KMS-11 (cell line): ENCODE measurements around the gene DSCAML1.

Experiments used
- H2AFZ ChIP-seq: fragments of 200-600 bp; sonication (generic); 2 replicates; pipeline ENCODE4 v1.6.1; 2016; ENCODE audit warnings: antibody characterized with exemption, mixed run types, low read depth
- H3K27ac ChIP-seq: fragments of 200-600 bp; sonication (generic); 2 replicates; pipeline ENCODE4 v1.6.1; 2016; ENCODE audit warnings: mild to moderate bottlenecking, mixed run types
- H3K27me3 ChIP-seq: fragments of 200-600 bp; sonication (generic); 2 replicates; pipeline ENCODE4 v1.6.1; 2017; ENCODE audit warnings: mild to moderate bottlenecking, low read depth, mixed run types, moderate library complexity; ENCODE audit not compliant: insufficient read depth
- H3K36me3 ChIP-seq: fragments of 200-600 bp; sonication (generic); 2 replicates; pipeline ENCODE4 v1.6.1; 2017; ENCODE audit warnings: mild to moderate bottlenecking, mixed run types; ENCODE audit not compliant: insufficient read depth
- H3K4me1 ChIP-seq: fragments of 200-600 bp; sonication (generic); 2 replicates; pipeline ENCODE4 v1.6.1; 2016; ENCODE audit warnings: mild to moderate bottlenecking, low read depth, mixed run types; ENCODE audit not compliant: poor library complexity, severe bottlenecking
- H3K4me2 ChIP-seq: fragments of 200-600 bp; sonication (generic); 2 replicates; pipeline ENCODE4 v1.7.0; 2016; ENCODE audit warnings: mild to moderate bottlenecking, mixed run types
- H3K4me3 ChIP-seq: fragments of 200-600 bp; sonication (generic); IDR thresholded peaks from 2 replicates; pipeline ENCODE4 v1.6.1; 2017; ENCODE audit warnings: low read depth, low read length, mixed read lengths; ENCODE audit not compliant: insufficient read depth
- H3K79me2 ChIP-seq: fragments of 200-600 bp; sonication (generic); 2 replicates; pipeline ENCODE4 v1.6.1; 2016; ENCODE audit warnings: low read depth, mixed run types; ENCODE audit not compliant: insufficient read depth
- H3K9ac ChIP-seq: fragments of 200-600 bp; sonication (generic); 2 replicates; pipeline ENCODE4 v1.6.1; 2016; ENCODE audit warnings: mild to moderate bottlenecking, mixed run types
- H4K20me1 ChIP-seq: fragments of 200-600 bp; sonication (generic); 2 replicates; pipeline ENCODE4 v1.6.1; 2016; ENCODE audit warnings: mild to moderate bottlenecking, mixed run types; ENCODE audit not compliant: insufficient read depth
- TF ChIP-seq, protein P1 (sequence below): fragments of 200-600 bp; sonication (generic); conservative IDR thresholded peaks from 2 replicates; pipeline ENCODE4 v1.6.1; 2017; ENCODE audit warnings: low read depth, mild to moderate bottlenecking, antibody characterized with exemption, low read length, moderate library complexity, mixed read lengths

DSCAML1 gene

DNA sequence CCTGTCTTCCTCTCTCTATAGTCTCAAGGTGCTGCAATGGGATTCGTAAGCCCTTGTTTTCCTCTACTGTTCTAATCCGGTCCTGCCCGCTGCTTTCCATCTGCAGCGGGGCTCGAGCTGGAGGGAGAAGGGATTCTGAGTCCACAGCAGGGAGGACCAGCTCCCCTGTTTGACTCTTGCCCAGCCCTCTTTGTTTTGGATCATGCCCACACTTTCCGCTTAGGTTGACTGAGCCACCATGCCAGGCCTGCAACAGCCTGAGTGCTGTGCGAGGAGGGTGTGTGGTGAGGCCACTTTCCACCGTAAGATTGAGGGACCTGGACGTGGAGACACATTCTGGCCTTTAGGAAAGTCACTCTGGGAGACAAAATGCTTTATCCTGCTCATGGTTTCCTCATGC is 411.1 kb downstream of the DSCAML1 start:
- H3K9ac ChIP-seq, result no peak overlapping the region
- no peak overlapping the region for H2AFZ ChIP-seq
- H3K4me2 ChIP-seq, result no peak overlapping the region
- H3K27ac ChIP-seq, result no peak overlapping the region
- no peaks in the 10 kb centered on the region for H3K27me3 ChIP-seq
- H3K4me1 ChIP-seq, result no peaks in the 10 kb centered on the region
- H3K79me2 ChIP-seq, result no peaks in the 10 kb centered on the region
- no peaks in the 10 kb centered on the region for H4K20me1 ChIP-seq
- no peaks in the 10 kb centered on the region for H3K36me3 ChIP-seq
- H3K4me3 ChIP-seq, result no peak overlapping the region
- TF ChIP-seq, protein P1, sequence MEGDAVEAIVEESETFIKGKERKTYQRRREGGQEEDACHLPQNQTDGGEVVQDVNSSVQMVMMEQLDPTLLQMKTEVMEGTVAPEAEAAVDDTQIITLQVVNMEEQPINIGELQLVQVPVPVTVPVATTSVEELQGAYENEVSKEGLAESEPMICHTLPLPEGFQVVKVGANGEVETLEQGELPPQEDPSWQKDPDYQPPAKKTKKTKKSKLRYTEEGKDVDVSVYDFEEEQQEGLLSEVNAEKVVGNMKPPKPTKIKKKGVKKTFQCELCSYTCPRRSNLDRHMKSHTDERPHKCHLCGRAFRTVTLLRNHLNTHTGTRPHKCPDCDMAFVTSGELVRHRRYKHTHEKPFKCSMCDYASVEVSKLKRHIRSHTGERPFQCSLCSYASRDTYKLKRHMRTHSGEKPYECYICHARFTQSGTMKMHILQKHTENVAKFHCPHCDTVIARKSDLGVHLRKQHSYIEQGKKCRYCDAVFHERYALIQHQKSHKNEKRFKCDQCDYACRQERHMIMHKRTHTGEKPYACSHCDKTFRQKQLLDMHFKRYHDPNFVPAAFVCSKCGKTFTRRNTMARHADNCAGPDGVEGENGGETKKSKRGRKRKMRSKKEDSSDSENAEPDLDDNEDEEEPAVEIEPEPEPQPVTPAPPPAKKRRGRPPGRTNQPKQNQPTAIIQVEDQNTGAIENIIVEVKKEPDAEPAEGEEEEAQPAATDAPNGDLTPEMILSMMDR, result no peak

DNA sequence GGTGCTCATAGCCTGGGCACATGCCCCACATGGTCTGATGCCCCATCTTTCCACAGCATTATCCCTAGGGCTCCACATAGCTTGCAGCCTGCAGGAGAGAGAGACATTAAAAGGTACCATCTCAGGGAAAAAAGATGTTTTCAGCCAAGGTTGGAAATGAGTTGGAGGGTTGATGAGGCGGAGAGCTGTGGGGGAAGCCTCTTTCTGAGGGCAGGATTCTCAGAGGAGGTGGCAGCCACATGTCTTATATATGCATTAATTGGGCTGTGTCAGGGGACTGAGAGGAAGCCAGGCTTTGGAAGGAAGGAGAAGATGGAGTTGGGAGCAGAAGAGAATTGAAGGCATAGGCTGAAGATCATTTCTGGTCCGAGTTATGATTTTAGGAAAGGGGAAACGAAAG is 411.5 kb downstream of the DSCAML1 start:
- H4K20me1 ChIP-seq, result no peaks in the 10 kb centered on the region
- H3K4me1 ChIP-seq, result no peaks in the 10 kb centered on the region
- TF ChIP-seq, protein P1, result no peak
- H2AFZ ChIP-seq, result no peak overlapping the region
- no peak overlapping the region for H3K4me3 ChIP-seq
- no peaks in the 10 kb centered on the region for H3K27me3 ChIP-seq
- H3K9ac ChIP-seq, result no peak overlapping the region
- no peaks in the 10 kb centered on the region for H3K79me2 ChIP-seq
- no peaks in the 10 kb centered on the region for H3K36me3 ChIP-seq
- no peak overlapping the region for H3K27ac ChIP-seq
- no peak overlapping the region for H3K4me2 ChIP-seq

DNA sequence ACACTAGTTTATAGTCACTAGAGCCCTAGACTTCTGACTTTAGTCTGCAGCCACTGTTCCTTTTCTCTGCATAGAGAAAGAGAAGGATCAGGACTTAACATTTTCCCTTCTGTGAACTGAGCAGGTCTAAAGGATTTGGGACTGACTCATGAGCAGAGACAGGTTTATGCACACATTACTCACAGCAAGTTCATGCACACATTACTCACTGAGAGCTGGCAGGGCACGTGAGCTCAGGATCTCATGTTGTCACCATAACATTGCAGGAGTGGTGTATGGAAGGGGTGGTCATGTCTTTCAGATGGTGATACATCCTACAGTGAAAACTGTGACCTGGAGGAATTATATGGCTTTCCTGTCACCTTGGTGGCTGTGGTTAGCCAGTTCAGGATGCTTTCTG is 413.0 kb downstream of the DSCAML1 start:
- H3K79me2 ChIP-seq, result no peaks in the 10 kb centered on the region
- TF ChIP-seq, protein P1, result no peak
- H4K20me1 ChIP-seq, result no peaks in the 10 kb centered on the region
- H3K4me1 ChIP-seq, result no peaks in the 10 kb centered on the region
- no peak overlapping the region for H3K4me2 ChIP-seq
- H3K9ac ChIP-seq, result no peak overlapping the region
- H3K36me3 ChIP-seq, result no peaks in the 10 kb centered on the region
- H3K27me3 ChIP-seq, result no peaks in the 10 kb centered on the region
- no peak overlapping the region for H3K27ac ChIP-seq
- no peak overlapping the region for H2AFZ ChIP-seq
- H3K4me3 ChIP-seq, result no peak overlapping the region

DNA sequence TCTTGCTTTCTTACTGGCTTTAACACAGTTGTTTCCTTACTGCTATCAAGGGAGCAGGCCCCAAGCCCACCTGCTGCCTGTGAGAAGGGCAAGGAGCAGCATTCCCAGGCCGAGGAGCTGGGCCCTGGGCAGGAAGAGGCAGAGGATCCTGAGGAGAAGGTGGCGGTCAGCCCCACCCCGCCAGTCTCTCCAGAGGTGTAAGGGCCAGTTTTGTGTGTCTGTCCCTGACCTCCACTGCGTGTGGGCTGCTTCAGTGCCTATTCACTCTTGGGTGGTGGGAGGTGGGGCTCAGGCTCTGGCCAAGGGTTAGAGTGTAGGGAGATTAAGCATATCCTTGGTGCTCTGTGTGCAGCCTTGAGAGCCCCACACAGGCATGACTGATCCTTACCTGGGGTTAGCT is 414.3 kb downstream of the DSCAML1 start:
- H3K4me1 ChIP-seq, result no peaks in the 10 kb centered on the region
- H2AFZ ChIP-seq, result no peak overlapping the region
- no peak overlapping the region for H3K27ac ChIP-seq
- no peaks in the 10 kb centered on the region for H3K27me3 ChIP-seq
- no peaks in the 10 kb centered on the region for H3K79me2 ChIP-seq
- no peaks in the 10 kb centered on the region for H4K20me1 ChIP-seq
- H3K36me3 ChIP-seq, result no peaks in the 10 kb centered on the region
- H3K4me3 ChIP-seq, result no peak overlapping the region
- TF ChIP-seq, protein P1, result no peak
- H3K9ac ChIP-seq, result no peak overlapping the region
- no peak overlapping the region for H3K4me2 ChIP-seq
